ENCODE results near the gene IFRD2. TPM values are rescaled to one million over a fixed set of nuclear protein-coding genes. Genes with fewer than 3 reads are reported as not detected.

Gene IFRD2
- total and polyA plus RNA-seq, 9 of the 15 experiments (the other 6 are each of a cell fraction or from before 2014, with no cell fraction given): 30.5 to 115 (median 52.8) TPM

GRCh38 chr3:50289130-50289529 lies 3.1 kb downstream of the IFRD2 start:
- ATAC-seq: no peak
- intact Hi-C loops (cut with micrococcal nuclease) (no loop called here), in situ Hi-C loops (cut with MboI) (no loop called here)
- POLR2A ChIA-PET: no interaction called here
- no peak for DNase-seq (ENCODE audit: extremely low read depth in 1 of 4, low spot score in 3 of 4)
- H2AFZ ChIP-seq (ENCODE audit: low read depth, low read length): no peak overlapping the region
- WGBS (ENCODE audit: insufficient coverage, low coverage, missing lambda C conversion rate): 100% methylated on average over 5 of the region's 6 CpGs
- H4K20me1 ChIP-seq (replicated peaks; ENCODE audit: control insufficient read depth, insufficient read depth, low read length): no peaks in the 10 kb centered on the region
- no peaks in the 10 kb centered on the region for H3K27me3 ChIP-seq (ENCODE audit: control insufficient read depth in 2 of 2, insufficient read depth in 2 of 2, low read length in 2 of 2)
- FAIRE-seq: no peak
- H3K36me3 ChIP-seq (ENCODE audit: control insufficient read depth, insufficient read depth, low read length): peaks cover 49% of the 10 kb centered on the region; the same call in 2 of the 3 replicates
- no TSS peak for BruUV-seq (replicated peaks)
- no peak overlapping the region for H3K4me3 ChIP-seq
- H3K9me3 ChIP-seq (replicated peaks; ENCODE audit: control insufficient read depth, insufficient read depth, low read depth, low read length): no peaks in the 10 kb centered on the region
- H3K4me1 ChIP-seq (replicated peaks in 1 of 2; ENCODE audit: control insufficient read depth in 2 of 2, insufficient read depth in 2 of 2, low read length in 2 of 2): peaks cover 8 to 55% of the 10 kb centered on the region in 2 experiments; a peak in 3 of 5 replicates
- H3K9me1 ChIP-seq (ENCODE audit: control insufficient read depth, insufficient read depth, low read length): no peaks in the 10 kb centered on the region
- no peak overlapping the region for H3K4me2 ChIP-seq (ENCODE audit: insufficient read depth, low read length)
- CTCF ChIA-PET (ENCODE audit: low intra/inter-chr PET ratio): no interaction called here
- peaks cover 30% of the 10 kb centered on the region for H3K79me2 ChIP-seq (ENCODE audit: control insufficient read depth, insufficient read depth, low read length)
- no peak overlapping the region for H3K27ac ChIP-seq (ENCODE audit: extremely low read depth, low read depth, low read length)
- H3K9ac ChIP-seq (ENCODE audit: insufficient read depth in 1 of 2, low read depth in 2 of 2, low read length in 2 of 2): peak overlapping the region in 1 of 2 experiments; percentile 72; a peak in 1 of 4 replicates
- TF ChIP-seq TSHZ1 (CRISPR knock-in tag; IDR thresholded peaks at IDR 0.05): no peak
- no peak for TF ChIP-seq ZNF140 (CRISPR knock-in tag; IDR thresholded peaks at IDR 0.05)
- TF ChIP-seq KDM4B (IDR thresholded peaks at IDR 0.05; ENCODE audit: borderline replicate concordance in 2 of 2, low read depth in 1 of 2): no peak
- TF ChIP-seq ZFP1 (CRISPR knock-in tag; IDR thresholded peaks at IDR 0.05): no peak
- TF ChIP-seq ZNF639 (CRISPR knock-in tag; conservative IDR thresholded peaks at IDR 0.05 in 1 of 2, IDR thresholded peaks at IDR 0.05 in 1 of 2): no peak
- no peak for TF ChIP-seq PHB2 (IDR thresholded peaks at IDR 0.05; ENCODE audit: low read depth)
- no peak for TF ChIP-seq KDM2B (CRISPR knock-in tag; IDR thresholded peaks at IDR 0.05)
- no peak for TF ChIP-seq NFE2 (IDR thresholded peaks at IDR 0.05; ENCODE audit: low read depth)
- no peak for TF ChIP-seq ZKSCAN8 (CRISPR knock-in tag; IDR thresholded peaks at IDR 0.05)
- TF ChIP-seq ZNF253 (CRISPR knock-in tag; conservative IDR thresholded peaks at IDR 0.05): no peak
- no peak for TF ChIP-seq RHOXF2B (CRISPR knock-in tag; conservative IDR thresholded peaks at IDR 0.05)
- no peak for TF ChIP-seq SIX5 (IDR thresholded peaks at IDR 0.05; ENCODE audit: borderline replicate concordance in 1 of 2, insufficient read depth in 1 of 2, low read depth in 1 of 2, low read length in 2 of 2)
- TF ChIP-seq UBTF (IDR thresholded peaks at IDR 0.05; ENCODE audit: borderline replicate concordance in 1 of 2, low read depth in 2 of 2, low read length in 2 of 2): no peak
- no peak for TF ChIP-seq ZNF274 (IDR thresholded peaks at IDR 0.05; ENCODE audit: borderline replicate concordance, low read depth, low read length)
- no peak for TF ChIP-seq NFRKB (IDR thresholded peaks at IDR 0.05; ENCODE audit: low read depth)
